ENCODE measurements around the gene APOL6.
"Not testable (repeated sequence)": the region's sequence is repeated elsewhere in the genome, so short reads cannot be mapped to it uniquely, and the experiment has no call there.

APOL6 gene

DNA sequence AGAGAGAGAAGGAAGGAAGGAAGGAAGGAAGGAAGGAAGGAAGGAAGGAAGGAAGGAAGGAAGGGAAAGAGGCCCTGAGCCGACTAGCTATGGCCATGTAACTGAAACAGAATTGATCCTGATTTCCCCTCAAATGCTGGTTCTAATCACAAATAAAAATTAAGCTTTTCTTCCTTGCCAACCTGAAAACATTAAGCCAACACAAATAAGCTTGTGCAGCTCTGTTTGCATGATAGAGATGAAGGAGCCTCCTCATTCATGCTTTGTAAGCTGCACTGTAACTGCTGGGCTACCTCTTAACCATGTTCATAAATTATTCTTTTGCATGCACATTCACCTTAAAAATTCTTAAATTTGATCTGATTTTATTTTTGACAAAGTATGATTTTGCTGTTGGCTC lies 41.8 kb downstream of the APOL6 start:
- no peak for DNase-seq
- Histone ChIP-seq H3K4me3 (no peak overlapping the region), H3K27ac (no peak overlapping the region), H3K9me3 (no peaks in the 10 kb centered on the region), H3K4me1 (no peaks in the 10 kb centered on the region), H3K27me3 (no peaks in the 10 kb centered on the region), H3K36me3 (no peaks in the 10 kb centered on the region)
- TF ChIP-seq, protein P1, sequence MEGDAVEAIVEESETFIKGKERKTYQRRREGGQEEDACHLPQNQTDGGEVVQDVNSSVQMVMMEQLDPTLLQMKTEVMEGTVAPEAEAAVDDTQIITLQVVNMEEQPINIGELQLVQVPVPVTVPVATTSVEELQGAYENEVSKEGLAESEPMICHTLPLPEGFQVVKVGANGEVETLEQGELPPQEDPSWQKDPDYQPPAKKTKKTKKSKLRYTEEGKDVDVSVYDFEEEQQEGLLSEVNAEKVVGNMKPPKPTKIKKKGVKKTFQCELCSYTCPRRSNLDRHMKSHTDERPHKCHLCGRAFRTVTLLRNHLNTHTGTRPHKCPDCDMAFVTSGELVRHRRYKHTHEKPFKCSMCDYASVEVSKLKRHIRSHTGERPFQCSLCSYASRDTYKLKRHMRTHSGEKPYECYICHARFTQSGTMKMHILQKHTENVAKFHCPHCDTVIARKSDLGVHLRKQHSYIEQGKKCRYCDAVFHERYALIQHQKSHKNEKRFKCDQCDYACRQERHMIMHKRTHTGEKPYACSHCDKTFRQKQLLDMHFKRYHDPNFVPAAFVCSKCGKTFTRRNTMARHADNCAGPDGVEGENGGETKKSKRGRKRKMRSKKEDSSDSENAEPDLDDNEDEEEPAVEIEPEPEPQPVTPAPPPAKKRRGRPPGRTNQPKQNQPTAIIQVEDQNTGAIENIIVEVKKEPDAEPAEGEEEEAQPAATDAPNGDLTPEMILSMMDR (IDR thresholded peaks at IDR 0.05): no peak
- intact Hi-C loops (cut with DNase I; ENCODE audit: low total_unique reads): no loop called here

DNA sequence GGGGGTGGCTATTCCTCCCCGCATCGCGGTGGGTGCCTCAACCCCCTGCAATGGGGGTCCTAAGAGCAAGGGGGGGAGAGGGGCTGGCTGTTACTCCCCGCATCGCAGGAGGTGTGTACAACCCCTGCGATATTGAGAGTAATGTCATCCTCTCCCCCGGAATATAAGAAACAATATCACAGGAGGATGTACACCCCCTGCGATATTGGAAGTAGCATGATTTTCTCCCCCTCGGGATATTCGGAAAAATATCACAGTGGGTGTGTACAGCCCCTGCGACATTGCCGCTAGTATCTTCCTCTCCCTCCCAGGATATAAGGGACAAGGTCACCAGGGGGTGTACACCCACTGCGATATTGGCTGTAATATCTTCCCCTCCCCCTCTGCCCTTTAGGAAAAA lies 47.0 kb downstream of the APOL6 start:
- Histone ChIP-seq H3K4me1 (no peaks in the 10 kb centered on the region), H3K27ac (no peak overlapping the region), H3K27me3 (peaks cover 0 to 4% of the 10 kb centered on the region in 2 donors), H3K9me3 (no peaks in the 10 kb centered on the region), H3K36me3 (no peaks in the 10 kb centered on the region), H3K4me3 (no peak overlapping the region)
- TF ChIP-seq, protein P1 (IDR thresholded peaks at IDR 0.05): no peak
- intact Hi-C loops (cut with DNase I; ENCODE audit: low total_unique reads): no loop called here
- DNase-seq: no peak

DNA sequence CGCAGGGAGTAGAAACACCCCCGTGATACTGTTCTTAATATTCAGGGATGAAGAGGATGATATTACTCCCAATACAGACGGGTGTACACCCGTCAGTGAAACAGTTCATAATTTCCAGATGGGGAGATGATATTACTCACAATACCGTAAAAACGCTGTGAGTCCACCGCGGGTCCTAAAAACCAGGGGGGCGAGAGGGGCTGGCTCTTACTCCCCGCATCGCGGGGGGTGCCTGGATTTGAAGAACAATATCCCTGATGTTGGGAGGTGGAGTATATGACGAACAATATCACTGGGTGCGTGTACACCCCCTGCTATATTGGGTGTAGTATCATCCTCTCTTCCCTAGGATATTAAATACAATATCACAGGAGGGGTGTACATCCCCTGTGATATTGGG lies 48.9 kb downstream of the APOL6 start:
- intact Hi-C loops (cut with DNase I; ENCODE audit: low total_unique reads): no loop called here
- H3K4me1 ChIP-seq: no peaks in the 10 kb centered on the region
- no peak overlapping the region for H3K27ac ChIP-seq
- peaks cover 0 to 4% of the 10 kb centered on the region in 2 donors for H3K27me3 ChIP-seq
- TF ChIP-seq, protein P1 (IDR thresholded peaks at IDR 0.05): no peak
- H3K4me3 ChIP-seq: no peak overlapping the region
- no peak for DNase-seq
- H3K9me3 ChIP-seq: no peaks in the 10 kb centered on the region
- H3K36me3 ChIP-seq: no peaks in the 10 kb centered on the region

DNA sequence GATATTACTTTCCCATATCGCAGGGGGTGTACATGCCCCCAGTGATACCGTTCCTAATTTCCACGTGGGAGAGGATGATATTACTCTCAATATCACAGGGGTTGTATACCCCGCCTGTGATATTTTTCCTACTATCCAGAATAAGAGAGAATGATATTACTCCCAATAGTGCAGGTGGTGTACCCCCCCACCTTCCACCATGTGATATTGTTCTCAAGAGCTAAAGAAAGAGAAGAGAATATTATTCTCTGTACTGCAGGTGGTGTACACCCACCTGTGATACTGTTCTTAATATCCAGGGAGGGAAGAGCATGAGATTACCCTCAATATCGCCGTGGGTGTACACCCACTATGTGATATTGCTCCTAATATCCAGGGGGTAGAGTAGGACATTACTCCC lies 51.6 kb downstream of the APOL6 start:
- H3K27ac ChIP-seq; H3K9me3 ChIP-seq; DNase-seq; H3K4me1 ChIP-seq; H3K27me3 ChIP-seq; intact Hi-C loops (cut with DNase I; ENCODE audit: low total_unique reads); H3K4me3 ChIP-seq; H3K36me3 ChIP-seq: not testable (repeated sequence)

DNA sequence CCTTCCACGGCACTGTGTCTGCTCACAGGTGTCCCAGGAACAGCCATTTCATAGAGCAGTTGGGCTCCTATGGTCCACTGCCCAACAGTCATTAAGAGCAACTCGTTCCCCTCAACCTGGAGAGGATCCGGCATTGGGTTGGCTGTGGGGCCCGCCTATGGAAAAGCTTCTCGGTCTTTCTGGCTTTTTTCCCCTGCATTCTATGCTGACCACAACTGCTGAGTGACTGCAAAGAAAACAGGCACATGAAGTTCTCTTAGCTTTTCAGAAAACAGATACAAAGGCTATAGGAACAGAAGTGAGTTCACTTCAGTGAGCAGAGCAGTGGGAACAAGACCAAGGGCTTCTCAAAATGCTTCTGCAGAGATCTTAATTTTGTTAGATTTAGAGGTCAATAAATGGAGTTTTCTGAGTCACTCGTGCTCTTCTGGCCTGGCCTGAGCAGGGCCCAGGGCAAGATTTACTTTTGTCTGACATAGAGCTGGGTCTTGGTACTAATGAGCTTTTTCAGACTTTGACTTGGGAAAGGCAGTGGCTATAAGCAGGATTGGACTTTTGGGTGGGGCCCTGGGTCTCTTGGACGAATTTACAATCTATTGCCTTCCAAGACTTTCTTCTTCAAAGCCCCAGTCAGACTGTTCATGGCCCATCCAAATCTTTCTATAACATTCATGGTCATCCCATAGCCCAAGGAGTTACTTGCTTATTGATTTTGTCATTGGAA lies 55.8 kb downstream of the APOL6 start:
- TF ChIP-seq, protein P1 (IDR thresholded peaks at IDR 0.05): no peak
- H3K36me3 ChIP-seq: no peaks in the 10 kb centered on the region
- intact Hi-C loops (cut with DNase I; ENCODE audit: low total_unique reads): no loop called here
- H3K27me3 ChIP-seq: no peaks in the 10 kb centered on the region
- H3K9me3 ChIP-seq: no peaks in the 10 kb centered on the region
- H3K27ac ChIP-seq: no peak overlapping the region
- DNase-seq: no peak
- no peak overlapping the region for H3K4me3 ChIP-seq
- no peaks in the 10 kb centered on the region for H3K4me1 ChIP-seq

DNA sequence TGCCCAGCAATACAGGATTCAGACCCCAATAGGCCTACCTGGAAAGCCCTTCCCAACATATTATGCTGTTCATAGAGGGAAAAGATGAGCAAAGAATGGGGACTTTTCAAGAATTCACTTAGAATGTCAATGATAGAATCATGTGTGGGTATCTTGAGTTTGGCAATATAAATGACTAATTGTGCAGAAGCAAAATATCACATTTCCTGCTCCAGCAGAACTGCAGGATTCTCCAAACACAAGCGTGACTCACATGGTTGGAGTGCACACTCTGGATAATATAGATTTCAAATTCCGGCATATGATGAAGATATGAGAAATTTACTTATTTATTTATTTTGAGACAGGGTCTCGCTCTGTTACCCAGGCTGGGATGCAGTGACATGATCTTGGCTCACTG lies 56.9 kb downstream of the APOL6 start:
- Histone ChIP-seq H3K36me3 (no peaks in the 10 kb centered on the region), H3K27me3 (no peaks in the 10 kb centered on the region), H3K9me3 (no peaks in the 10 kb centered on the region), H3K27ac (no peak overlapping the region), H3K4me3 (no peak overlapping the region), H3K4me1 (no peaks in the 10 kb centered on the region)
- DNase-seq: no peak
- TF ChIP-seq, protein P1 (IDR thresholded peaks at IDR 0.05): no peak
- intact Hi-C loops (cut with DNase I; ENCODE audit: low total_unique reads): no loop called here

All from tibial artery (tissue), 4 donors.